ENCODE results near the gene ADCK1. TPM values are rescaled to one million over a fixed set of nuclear protein-coding genes. Genes with fewer than 3 reads are reported as not detected.
"Not testable (repeated sequence)": the region's sequence is repeated elsewhere in the genome, so short reads cannot be mapped to it uniquely, and the experiment has no call there.

The ADCK1 gene
- polyA plus RNA-seq, 1 donor from 2014 or later = 13.6 TPM

GRCh38 chr14:77885367-77885766 is 85.5 kb downstream of the ADCK1 start:
- H3K4me2 ChIP-seq (ENCODE audit: low read length) = no peak overlapping the region
- H4K20me1 ChIP-seq (ENCODE audit: insufficient read depth) = no peaks in the 10 kb centered on the region
- H3K27me3 ChIP-seq (ENCODE audit: insufficient read depth, low read depth, low read length) = no peaks in the 10 kb centered on the region
- no peak overlapping the region for H3K9ac ChIP-seq (ENCODE audit: low read length)
- H3K9me3 ChIP-seq (ENCODE audit: low read length) = no peaks in the 10 kb centered on the region
- no peak overlapping the region for H3K4me3 ChIP-seq (ENCODE audit: low read length)
- H3F3A ChIP-seq (ENCODE audit: insufficient read depth, low read length, poor library complexity, severe bottlenecking) = no peaks in the 10 kb centered on the region
- H3K79me2 ChIP-seq (replicated peaks; ENCODE audit: insufficient read depth, low read length) = no peaks in the 10 kb centered on the region
- no peak overlapping the region for H2AFZ ChIP-seq (ENCODE audit: low read depth, low read length)
- no peaks in the 10 kb centered on the region for H3K36me3 ChIP-seq (ENCODE audit: insufficient read depth, low read length)
- no peaks in the 10 kb centered on the region for H3K9me2 ChIP-seq (ENCODE audit: insufficient read depth, low read length)
- no peak overlapping the region for H3K27ac ChIP-seq (ENCODE audit: low read length)
- TF ChIP-seq EP300 (conservative IDR thresholded peaks at IDR 0.05; ENCODE audit: poor library complexity, severe bottlenecking) (no peak), REST (IDR thresholded peaks at IDR 0.05; ENCODE audit: borderline replicate concordance) (no peak), CTCF (IDR thresholded peaks at IDR 0.05; ENCODE audit: poor library complexity, severe bottlenecking) (no peak), MXI1 (conservative IDR thresholded peaks at IDR 0.05; ENCODE audit: poor library complexity, severe bottlenecking) (no peak), POLR2AphosphoS5 (IDR thresholded peaks at IDR 0.05) (no peak), RAD21 (conservative IDR thresholded peaks at IDR 0.05) (no peak), EZH2 (IDR thresholded peaks at IDR 0.05; ENCODE audit: borderline replicate concordance, insufficient read depth, low read length, poor library complexity, severe bottlenecking) (no peak), TAF1 (IDR thresholded peaks at IDR 0.05; ENCODE audit: low read depth) (no peak), SMC3 (conservative IDR thresholded peaks at IDR 0.05; ENCODE audit: poor library complexity) (no peak)

GRCh38 chr14:77886010-77886409 is 86.1 kb downstream of the ADCK1 start:
- Histone ChIP-seq H4K20me1 (ENCODE audit: insufficient read depth) (no peaks in the 10 kb centered on the region), H3K79me2 (replicated peaks; ENCODE audit: insufficient read depth, low read length) (no peaks in the 10 kb centered on the region), H3K36me3 (ENCODE audit: insufficient read depth, low read length) (no peaks in the 10 kb centered on the region), H3K27ac (ENCODE audit: low read length) (no peak overlapping the region), H3K4me2 (ENCODE audit: low read length) (no peak overlapping the region), H3K27me3 (ENCODE audit: insufficient read depth, low read depth, low read length) (no peaks in the 10 kb centered on the region), H3K9me2 (ENCODE audit: insufficient read depth, low read length) (no peaks in the 10 kb centered on the region), H3K9ac (ENCODE audit: low read length) (no peak overlapping the region), H2AFZ (ENCODE audit: low read depth, low read length) (no peak overlapping the region), H3K4me3 (ENCODE audit: low read length) (no peak overlapping the region), H3F3A (ENCODE audit: insufficient read depth, low read length, poor library complexity, severe bottlenecking) (no peaks in the 10 kb centered on the region), H3K9me3 (ENCODE audit: low read length) (no peaks in the 10 kb centered on the region)
- TF ChIP-seq MXI1 (conservative IDR thresholded peaks at IDR 0.05; ENCODE audit: poor library complexity, severe bottlenecking) = no peak
- no peak for TF ChIP-seq SMC3 (conservative IDR thresholded peaks at IDR 0.05; ENCODE audit: poor library complexity)
- no peak for TF ChIP-seq CTCF (IDR thresholded peaks at IDR 0.05; ENCODE audit: poor library complexity, severe bottlenecking)
- no peak for TF ChIP-seq EZH2 (IDR thresholded peaks at IDR 0.05; ENCODE audit: borderline replicate concordance, insufficient read depth, low read length, poor library complexity, severe bottlenecking)
- no peak for TF ChIP-seq REST (IDR thresholded peaks at IDR 0.05; ENCODE audit: borderline replicate concordance)
- TF ChIP-seq EP300 (conservative IDR thresholded peaks at IDR 0.05; ENCODE audit: poor library complexity, severe bottlenecking) = no peak
- no peak for TF ChIP-seq TAF1 (IDR thresholded peaks at IDR 0.05; ENCODE audit: low read depth)
- TF ChIP-seq POLR2AphosphoS5 (IDR thresholded peaks at IDR 0.05) = no peak
- no peak for TF ChIP-seq RAD21 (conservative IDR thresholded peaks at IDR 0.05)

- not testable (repeated sequence) for H3K79me2 ChIP-seq (replicated peaks; ENCODE audit: insufficient read depth, low read length); H3F3A ChIP-seq (ENCODE audit: insufficient read depth, low read length, poor library complexity, severe bottlenecking); H3K9me2 ChIP-seq (ENCODE audit: insufficient read depth, low read length); H3K27me3 ChIP-seq (ENCODE audit: insufficient read depth, low read depth, low read length); H3K4me2 ChIP-seq (ENCODE audit: low read length); H3K9me3 ChIP-seq (ENCODE audit: low read length); H3K27ac ChIP-seq (ENCODE audit: low read length); H4K20me1 ChIP-seq (ENCODE audit: insufficient read depth); H3K36me3 ChIP-seq (ENCODE audit: insufficient read depth, low read length); H2AFZ ChIP-seq (ENCODE audit: low read depth, low read length); H3K4me3 ChIP-seq (ENCODE audit: low read length); H3K9ac ChIP-seq (ENCODE audit: low read length)
These were observed 89.0 kb downstream of the ADCK1 start for GRCh38 chr14:77888903-77889302.

Measured in neural cell (in vitro differentiated cells).